Mammary epithelial cell (primary cell): Measurements from ENCODE around the gene FAM110A.

Source experiments
- CTCF ChIP-seq, 2 donors: IDR thresholded peaks in 1 of 2; conservative IDR thresholded peaks in 1 of 2; 2 replicates each; pipeline ENCODE4 v1.5.1; 2011 to 2012; ENCODE audit warnings: inconsistent platforms in 2 of 2, low read length in 2 of 2, mild to moderate bottlenecking in 2 of 2, control low read depth in 1 of 2, low read depth in 1 of 2; ENCODE audit not compliant: insufficient read depth in 1 of 2; ENCODE audit errors: extremely low read depth in 1 of 2
- EZH2 ChIP-seq: IDR thresholded peaks from 2 replicates; pipeline ENCODE4 v1.6.1; 2012; ENCODE audit warnings: low read length, inconsistent platforms, borderline replicate concordance

GRCh38 chr20:829551-829950 lies 4.0 kb upstream of the FAM110A start:
- TF ChIP-seq EZH2 (no peak), CTCF (conservative IDR thresholded peaks at IDR 0.05 in 1 of 2, IDR thresholded peaks at IDR 0.05 in 1 of 2; ENCODE audit: extremely low read depth in 1 of 2, insufficient read depth in 1 of 2, low read depth in 1 of 2, low read length in 2 of 2) (no peak)
